Measurements from ENCODE around the gene GLS.

GLS gene

GRCh38 chr2:190880378-190881083, at the start of gene GLS (continued):
- TF ChIP-seq PRDM10 (tag by site-specific recombination; IDR thresholded peaks at IDR 0.05) (peak; percentile 75), MEIS1 (CRISPR knock-in tag; IDR thresholded peaks at IDR 0.05; ENCODE audit: borderline replicate concordance) (no peak), KLF16 (tag by site-specific recombination; IDR thresholded peaks at IDR 0.05) (peak; percentile 49; the same call in 1 of the 2 replicates), ZNF76 (tag by site-specific recombination; IDR thresholded peaks at IDR 0.05; ENCODE audit: borderline replicate concordance, low read depth) (no peak), HOXD13 (CRISPR knock-in tag; IDR thresholded peaks at IDR 0.05; ENCODE audit: borderline replicate concordance) (no peak), ZNF341 (tag by site-specific recombination; IDR thresholded peaks at IDR 0.05; ENCODE audit: low read depth) (0 out of 2 replicates have a peak, but pooled peaks have one; percentile 43), ZNF37A (tag by site-specific recombination; IDR thresholded peaks at IDR 0.05) (no peak), ZNF2 (tag by site-specific recombination; IDR thresholded peaks at IDR 0.05) (peak; percentile 57; the same call in 1 of the 2 replicates), ZNF518A (tag by site-specific recombination; conservative IDR thresholded peaks at IDR 0.05; ENCODE audit: low read depth) (no peak), ZNF26 (tag by site-specific recombination; IDR thresholded peaks at IDR 0.05) (no peak), HOXC10 (CRISPR knock-in tag; IDR thresholded peaks at IDR 0.05) (0 out of 2 replicates have a peak, but pooled peaks have one; percentile 48), REST (tag by site-specific recombination; IDR thresholded peaks at IDR 0.05) (no peak), ZXDB (tag by site-specific recombination; IDR thresholded peaks at IDR 0.05) (peak; percentile 27; the same call in 1 of the 2 replicates), ZNF777 (tag by site-specific recombination; IDR thresholded peaks at IDR 0.05; ENCODE audit: borderline replicate concordance) (peak; percentile 29; the same call in 1 of the 2 replicates), ZNF596 (tag by site-specific recombination; IDR thresholded peaks at IDR 0.05) (no peak), GLIS2 (tag by site-specific recombination; IDR thresholded peaks at IDR 0.05) (peak; percentile 74; the same call in 1 of the 2 replicates), ZNF174 (tag by site-specific recombination; IDR thresholded peaks at IDR 0.05) (no peak), ZNF555 (tag by site-specific recombination; conservative IDR thresholded peaks at IDR 0.05) (no peak), ZBTB48 (tag by site-specific recombination; IDR thresholded peaks at IDR 0.05) (no peak), ZNF501 (tag by site-specific recombination; IDR thresholded peaks at IDR 0.05) (peak; percentile 40), ZNF449 (tag by site-specific recombination; IDR thresholded peaks at IDR 0.05) (no peak), PRDM1 (tag by site-specific recombination; IDR thresholded peaks at IDR 0.05) (no peak), ZNF768 (tag by site-specific recombination; IDR thresholded peaks at IDR 0.05) (no peak)

Measured in HEK293 (cell line).